H1 (cell line): ENCODE results near the gene SH3RF3. TPM values are rescaled to one million over a fixed set of nuclear protein-coding genes. Genes with fewer than 3 reads are reported as not detected.

Experiments used
- ATF2 ChIP-seq: IDR thresholded peaks from 2 replicates; pipeline ENCODE4 v1.6.1; 2012; ENCODE audit warnings: low read length, inconsistent platforms
- polyA plus RNA-seq, 7 experiments: library from polyadenylated mRNA; depleted of rRNA in 3 of 7; stranded (reverse) in 5 of 7; unstranded in 2 of 7; fragments of >200 nt in 5 of 7; fragments of 200-250 nt in 2 of 7; gene quantifications; 1 replicate in 5 of 7; 2 replicates in 1 of 7; 4 replicates in 1 of 7; pipeline versions ENCODE4 v1.2.1 to v1.2.3, GENCODE V29; 2011 to 2013; ENCODE audit warnings: missing spikeins in 2 of 7, mixed read lengths in 2 of 7
- total RNA-seq: library from RNA; stranded (reverse); fragmentation: NEBNext Ultra II Directional; extraction: Animal tissue kit (Norgen Biotek cat#: 25700); gene quantifications from 2 replicates; pipeline ENCODE4 v1.2.1, GENCODE V29; 2021

Gene SH3RF3
- total and polyA plus RNA-seq, 2 of the 8 experiments (the other 6 are each of a cell fraction or from before 2014, with no cell fraction given) = 0.11 to 0.65 TPM

GRCh38 chr2:109298851-109299250 lies 169.8 kb downstream of the SH3RF3 start (continued):
- no peak for TF ChIP-seq ATF2
